MM.1S (cell line): ENCODE measurements around the gene NUDT21.

Experiments
- CTCF ChIP-seq: fragments of 300-600 bp; sonication (generic); IDR thresholded peaks from 2 replicates; pipeline ENCODE4 v1.5.1; 2016; ENCODE audit warnings: antibody characterized with exemption, low read length, mixed read lengths
- EZH2 ChIP-seq: fragments of 300-600 bp; sonication (generic); optimal IDR thresholded peaks from 2 replicates; pipeline ENCODE3; 2017; ENCODE audit warnings: low read depth, mild to moderate bottlenecking, antibody characterized with exemption, low read length, mixed read lengths

DNA sequence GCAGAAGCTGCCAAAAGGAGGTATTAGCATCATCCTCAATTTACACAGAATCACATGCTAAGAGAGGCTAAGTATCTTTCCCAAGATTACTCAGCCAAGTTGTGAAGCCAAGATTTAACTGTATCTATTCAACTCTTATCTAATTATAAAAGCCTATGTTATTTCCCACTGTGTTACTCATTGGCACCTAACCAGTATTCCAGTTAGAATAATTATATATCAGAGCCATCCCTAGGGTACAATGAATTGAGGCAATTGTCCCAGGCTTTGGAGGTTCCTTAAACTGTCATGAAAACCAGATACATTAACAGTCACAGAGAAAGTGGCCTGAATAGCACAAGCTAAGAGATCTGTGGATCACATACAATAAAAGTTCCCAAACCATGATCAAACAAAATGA lies 14.9 kb downstream of the NUDT21 start:
- TF ChIP-seq CTCF (no peak), EZH2 (no peak)
